B cell (primary cell): ENCODE results near the gene FGD4. TPM values are rescaled to one million over a fixed set of nuclear protein-coding genes. Genes with fewer than 3 reads are reported as not detected.

Experiments
- ATAC-seq: fragments of 200-7000 bp; cut with Tn5 transposase; one replicate; pipeline ENCODE4 v1.10.0; 2021; ENCODE audit warnings: low read depth, mild to moderate bottlenecking, moderate number of reproducible peaks, moderate library complexity
- CTCF ChIA-PET: fragments of 350-600 bp; sonication (Branson Sonifier 250); formaldehyde crosslinking; loops from one replicate; lab custom pipeline; 2021; ENCODE audit warnings: antibody characterized with exemption, inconsistent platforms; lab: Charles Lee
- POLR2A ChIA-PET: fragments of 350-600 bp; sonication (Branson Sonifier 250); formaldehyde crosslinking; loops from one replicate; lab custom pipeline; 2021; ENCODE audit warnings: antibody characterized with exemption; lab: Charles Lee
- DNase-seq: peaks from one replicate; pipeline ENCODE4 v3.0.0; 2013
- H2AFZ ChIP-seq: 2 replicates; pipeline ENCODE4 v1.6.1; 2012; ENCODE audit warnings: mild to moderate bottlenecking, low read depth, low read length; ENCODE audit not compliant: insufficient read depth, poor library complexity, severe bottlenecking
- H3K27ac ChIP-seq, 2 donors: 1 replicate in 1 of 2; 2 replicates in 1 of 2; pipeline ENCODE4 v1.5.1; 2012 to 2013; ENCODE audit warnings: low read length in 2 of 2, mild to moderate bottlenecking in 2 of 2, moderate library complexity in 1 of 2
- H3K27me3 ChIP-seq, 4 experiments: fragments of 200-600 bp in 1 of 4; sonication (generic) in 1 of 4; replicated peaks in 1 of 4; 1 replicate in 2 of 4; 2 replicates in 2 of 4; pipeline versions ENCODE4 v1.6.1 to v1.7.0; 2013 to 2016; ENCODE audit warnings: low read length in 3 of 4, mild to moderate bottlenecking in 2 of 4, mixed read lengths in 1 of 4, moderate library complexity in 1 of 4; ENCODE audit not compliant: insufficient read depth in 4 of 4, control insufficient read depth in 3 of 4; ENCODE audit errors: control extremely low read depth in 1 of 4
- H3K36me3 ChIP-seq, 2 experiments: replicated peaks in 1 of 2; 1 replicate in 1 of 2; 2 replicates in 1 of 2; pipeline versions ENCODE4 v1.6.1 to v1.7.1; 2013; ENCODE audit warnings: low read length in 1 of 2; ENCODE audit not compliant: insufficient read depth in 2 of 2, control insufficient read depth in 1 of 2; ENCODE audit errors: control extremely low read depth in 1 of 2, extremely low read depth in 1 of 2
- H3K4me1 ChIP-seq, 2 donors: fragments of 200-600 bp in 1 of 2; sonication (generic) in 1 of 2; 1 replicate in 1 of 2; 2 replicates in 1 of 2; pipeline versions ENCODE4 v1.5.1 to v1.6.1; 2013 to 2017; ENCODE audit warnings: low read length in 2 of 2; ENCODE audit not compliant: control insufficient read depth in 2 of 2, insufficient read depth in 2 of 2
- H3K4me2 ChIP-seq: replicated peaks from 2 replicates; pipeline ENCODE3; 2012; ENCODE audit warnings: mild to moderate bottlenecking, low read depth, low read length; ENCODE audit not compliant: poor library complexity, severe bottlenecking
- H3K4me3 ChIP-seq, 5 experiments: fragments of 200-600 bp in 1 of 5; sonication (generic) in 1 of 5; 1 replicate in 3 of 5; 2 replicates in 2 of 5; pipeline versions ENCODE4 v1.5.1 to v1.7.0; 2011 to 2016; ENCODE audit warnings: low read length in 4 of 5, mild to moderate bottlenecking in 4 of 5, low read depth in 2 of 5, control low read depth in 1 of 5, moderate library complexity in 1 of 5; ENCODE audit not compliant: insufficient read depth in 1 of 5; ENCODE audit errors: control extremely low read depth in 1 of 5, extremely low read depth in 1 of 5
- H3K79me2 ChIP-seq: fragments of 200-600 bp; sonication (generic); one replicate; pipeline ENCODE4 v1.6.0; 2016; ENCODE audit warnings: low read length; ENCODE audit not compliant: control insufficient read depth, insufficient read depth
- H3K9ac ChIP-seq: fragments of 200-600 bp; sonication (generic); 2 replicates; pipeline ENCODE4 v1.6.1; 2017; ENCODE audit warnings: mild to moderate bottlenecking, low read length, moderate library complexity
- H3K9me3 ChIP-seq, 3 donors: one replicate each; pipeline versions ENCODE4 v1.6.1 to v1.7.1; 2013; ENCODE audit warnings: low read length in 2 of 3; ENCODE audit not compliant: control insufficient read depth in 2 of 3, insufficient read depth in 1 of 3; ENCODE audit errors: control extremely low read depth in 1 of 3
- H4K20me1 ChIP-seq: 2 replicates; pipeline ENCODE4 v1.6.0; 2012; ENCODE audit warnings: mild to moderate bottlenecking, low read length; ENCODE audit not compliant: insufficient read depth, control insufficient read depth, poor library complexity, severe bottlenecking
- H3K27ac Mint-ChIP-seq: one replicate; pipeline ENCODE4 v1.8.0; 2021; ENCODE audit warnings: mixed read lengths
- H3K27me3 Mint-ChIP-seq: one replicate; pipeline ENCODE4 v1.8.0; 2021; ENCODE audit warnings: mixed read lengths
- H3K4me1 Mint-ChIP-seq: one replicate; pipeline ENCODE4 v1.8.0; 2021; ENCODE audit warnings: mixed read lengths
- H3K4me3 Mint-ChIP-seq: one replicate; pipeline ENCODE4 v1.8.0; 2021; ENCODE audit warnings: mixed read lengths
- H3K9me3 Mint-ChIP-seq: one replicate; pipeline ENCODE4 v1.8.0; 2022; ENCODE audit warnings: mixed read lengths; ENCODE audit not compliant: insufficient read depth
- EZH2 ChIP-seq: IDR thresholded peaks from 2 replicates; pipeline ENCODE4 v1.6.1; 2012; ENCODE audit warnings: borderline replicate concordance, low read depth, mild to moderate bottlenecking, moderate library complexity, low read length; ENCODE audit not compliant: insufficient read depth, poor library complexity, severe bottlenecking
- WGBS: methylation state at CpG from one replicate; pipeline ENCODE4 v1.1.5; 2013; ENCODE audit warnings: missing lambda C conversion rate; ENCODE audit not compliant: insufficient coverage; 5-methylcytosine and 5-hydroxymethylcytosine counted together
- intact Hi-C: fragments of 100-400 bp; cut with micrococcal nuclease; formaldehyde crosslinking; loops from one replicate; pipeline ENCODE4 v1.10.0; 2022
- polyA plus RNA-seq: library from polyadenylated mRNA; depleted of rRNA; stranded (reverse); fragments of >200 nt; gene quantifications from 2 replicates; pipeline ENCODE4 v1.2.3, GENCODE V29; 2012
- total RNA-seq, 2 donors: library from RNA; stranded (reverse); fragments of 120-200 nt in 1 of 2; gene quantifications; 1 replicate in 1 of 2; 2 replicates in 1 of 2; pipeline versions ENCODE4 v1.2.3 to v1.2.4, GENCODE V29; 2013 to 2022
- TF ChIP-seq, protein P1 (sequence below): fragments of 200-600 bp; IDR thresholded peaks from one replicate; pipeline ENCODE4 v1.8.0; 2022; ENCODE audit warnings: antibody characterized with exemption, mild to moderate bottlenecking

Gene FGD4
- total and polyA plus RNA-seq, 2 donors (not counting 1 experiment from before 2014, with no cell fraction given): 2.1 to 2.8 TPM

DNA sequence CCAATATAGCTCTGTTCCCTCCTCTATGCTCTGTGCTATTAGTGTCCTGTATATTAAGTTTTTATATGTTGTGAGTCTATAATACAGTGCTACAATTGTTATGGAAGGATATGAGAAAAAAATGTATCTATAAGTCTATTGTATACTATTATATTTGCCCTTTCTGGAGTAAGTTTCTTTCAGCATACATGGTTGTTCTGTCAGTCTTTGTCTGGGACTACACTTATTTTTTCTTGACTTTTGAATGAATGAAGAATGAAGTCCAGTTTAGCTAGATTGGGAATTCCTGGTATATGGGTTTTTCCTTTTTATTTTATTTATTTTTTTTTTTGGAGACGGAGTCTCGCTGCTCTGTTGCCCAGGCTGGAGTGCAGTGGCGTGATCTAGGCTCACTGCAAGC, 203.7 kb downstream of the FGD4 start:
- Histone ChIP-seq H3K27ac (no peak overlapping the region), H3K9me3 (no peaks in the 10 kb centered on the region), H3K4me2 (no peak overlapping the region), H2AFZ (no peak overlapping the region), H3K4me1 (no peaks in the 10 kb centered on the region), H3K36me3 (no peaks in the 10 kb centered on the region), H4K20me1 (no peaks in the 10 kb centered on the region), H3K79me2 (no peaks in the 10 kb centered on the region), H3K4me3 (no peak overlapping the region), H3K9ac (no peak overlapping the region), H3K27me3 (no peaks in the 10 kb centered on the region)
- intact Hi-C loops: no loop called here
- TF ChIP-seq, protein P1, sequence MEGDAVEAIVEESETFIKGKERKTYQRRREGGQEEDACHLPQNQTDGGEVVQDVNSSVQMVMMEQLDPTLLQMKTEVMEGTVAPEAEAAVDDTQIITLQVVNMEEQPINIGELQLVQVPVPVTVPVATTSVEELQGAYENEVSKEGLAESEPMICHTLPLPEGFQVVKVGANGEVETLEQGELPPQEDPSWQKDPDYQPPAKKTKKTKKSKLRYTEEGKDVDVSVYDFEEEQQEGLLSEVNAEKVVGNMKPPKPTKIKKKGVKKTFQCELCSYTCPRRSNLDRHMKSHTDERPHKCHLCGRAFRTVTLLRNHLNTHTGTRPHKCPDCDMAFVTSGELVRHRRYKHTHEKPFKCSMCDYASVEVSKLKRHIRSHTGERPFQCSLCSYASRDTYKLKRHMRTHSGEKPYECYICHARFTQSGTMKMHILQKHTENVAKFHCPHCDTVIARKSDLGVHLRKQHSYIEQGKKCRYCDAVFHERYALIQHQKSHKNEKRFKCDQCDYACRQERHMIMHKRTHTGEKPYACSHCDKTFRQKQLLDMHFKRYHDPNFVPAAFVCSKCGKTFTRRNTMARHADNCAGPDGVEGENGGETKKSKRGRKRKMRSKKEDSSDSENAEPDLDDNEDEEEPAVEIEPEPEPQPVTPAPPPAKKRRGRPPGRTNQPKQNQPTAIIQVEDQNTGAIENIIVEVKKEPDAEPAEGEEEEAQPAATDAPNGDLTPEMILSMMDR: no peak
- no peak for TF ChIP-seq EZH2
- Mint-ChIP-seq H3K9me3 (no peaks in the 10 kb centered on the region), H3K27ac (no peak overlapping the region), H3K4me3 (no peak overlapping the region), H3K27me3 (no peaks in the 10 kb centered on the region), H3K4me1 (peaks cover 2% of the 10 kb centered on the region)
- no peak for DNase-seq
- ChIA-PET CTCF (no interaction called here), POLR2A (no interaction called here)
- no peak for ATAC-seq
- WGBS: no CpG with 5 or more reads among the region's 3 CpGs

DNA sequence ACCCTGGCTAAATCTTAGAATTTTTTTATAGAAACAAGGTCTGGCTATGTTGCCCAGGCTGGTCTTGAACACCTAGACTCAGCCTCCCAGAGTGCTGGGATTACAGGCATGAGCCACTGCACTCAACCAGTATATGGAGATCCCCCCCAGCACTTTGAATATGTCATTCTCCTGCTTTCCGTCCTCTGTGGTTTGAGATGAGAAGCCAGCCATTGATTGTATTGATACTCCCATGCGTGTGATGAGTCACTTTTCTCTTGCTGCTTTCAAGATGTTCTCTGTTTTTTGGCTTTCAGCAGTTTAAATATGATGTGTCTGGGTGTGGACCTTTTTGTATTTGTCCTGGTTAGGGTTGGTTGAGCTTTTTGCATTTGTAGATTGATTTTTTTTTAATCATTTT, 204.5 kb downstream of the FGD4 start:
- Histone ChIP-seq H3K27me3 (no peaks in the 10 kb centered on the region), H3K9ac (no peak overlapping the region), H3K4me1 (no peaks in the 10 kb centered on the region), H3K4me3 (no peak overlapping the region), H4K20me1 (no peaks in the 10 kb centered on the region), H3K27ac (no peak overlapping the region), H3K36me3 (no peaks in the 10 kb centered on the region), H3K79me2 (no peaks in the 10 kb centered on the region), H3K9me3 (no peaks in the 10 kb centered on the region), H3K4me2 (no peak overlapping the region), H2AFZ (no peak overlapping the region)
- Mint-ChIP-seq H3K27me3 (no peaks in the 10 kb centered on the region), H3K27ac (no peak overlapping the region), H3K9me3 (no peaks in the 10 kb centered on the region), H3K4me1 (peaks cover 2% of the 10 kb centered on the region), H3K4me3 (no peak overlapping the region)
- WGBS: no CpG with 5 or more reads among the region's 2 CpGs
- TF ChIP-seq, protein P1: no peak
- DNase-seq (no peak), ATAC-seq (no peak)
- intact Hi-C loops: no loop called here
- ChIA-PET POLR2A (no interaction called here), CTCF (no interaction called here)
